SH-SY5Y (cell line): ENCODE results near the gene SERINC5.

ENCODE experiments used
- GATA2 ChIP-seq: IDR thresholded peaks from 2 replicates; pipeline ENCODE4 v1.6.1; 2011; ENCODE audit warnings: mild to moderate bottlenecking, low read depth, low read length
- GATA3 ChIP-seq: IDR thresholded peaks from 2 replicates; pipeline ENCODE4 v1.6.1; 2011; ENCODE audit warnings: low read depth, mild to moderate bottlenecking, low read length, moderate library complexity

GRCh38 chr5:80277191-80277590 lies 21.3 kb upstream of the SERINC5 start:
- TF ChIP-seq GATA2 (no peak), GATA3 (no peak)
